RCC 7860 (cell line): ENCODE measurements around the gene FER.

Source experiments
- DNase-seq: peaks from one replicate; pipeline ENCODE4 v3.0.0-alpha.2; 2015; ENCODE audit warnings: low spot score
- FAIRE-seq: peaks from 2 replicates; lab custom pipeline; 2012; peaks lifted over from hg19 to GRCh38; lab: Jason Lieb, UNC

FER gene

GRCh38 chr5:109099081-109099480 is 351.4 kb downstream of the FER start:
- FAIRE-seq (no peak), DNase-seq (no peak)

DNA sequence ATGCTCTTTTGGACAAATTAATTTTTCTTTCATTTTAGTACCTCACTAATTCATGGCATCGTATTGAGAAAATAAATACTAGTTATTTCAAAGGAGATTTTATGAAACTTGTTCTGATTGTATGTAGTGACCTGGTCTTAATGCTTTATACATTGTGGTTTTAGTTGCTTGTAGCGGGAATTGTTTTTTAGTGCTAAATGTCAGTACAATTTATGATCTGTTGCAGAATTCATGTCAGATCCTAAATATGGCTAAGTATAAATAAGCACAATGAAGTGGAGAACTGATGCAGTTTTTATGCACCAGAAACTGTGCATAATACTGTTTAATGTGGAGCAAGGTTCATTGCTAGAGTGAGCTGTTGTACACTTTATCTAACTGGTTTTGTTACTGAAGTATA is 353.3 kb downstream of the FER start:
- DNase-seq (no peak), FAIRE-seq (no peak)

GRCh38 chr5:109102096-109102690 is 354.5 kb downstream of the FER start:
- FAIRE-seq (no peak), DNase-seq (no peak)

DNA sequence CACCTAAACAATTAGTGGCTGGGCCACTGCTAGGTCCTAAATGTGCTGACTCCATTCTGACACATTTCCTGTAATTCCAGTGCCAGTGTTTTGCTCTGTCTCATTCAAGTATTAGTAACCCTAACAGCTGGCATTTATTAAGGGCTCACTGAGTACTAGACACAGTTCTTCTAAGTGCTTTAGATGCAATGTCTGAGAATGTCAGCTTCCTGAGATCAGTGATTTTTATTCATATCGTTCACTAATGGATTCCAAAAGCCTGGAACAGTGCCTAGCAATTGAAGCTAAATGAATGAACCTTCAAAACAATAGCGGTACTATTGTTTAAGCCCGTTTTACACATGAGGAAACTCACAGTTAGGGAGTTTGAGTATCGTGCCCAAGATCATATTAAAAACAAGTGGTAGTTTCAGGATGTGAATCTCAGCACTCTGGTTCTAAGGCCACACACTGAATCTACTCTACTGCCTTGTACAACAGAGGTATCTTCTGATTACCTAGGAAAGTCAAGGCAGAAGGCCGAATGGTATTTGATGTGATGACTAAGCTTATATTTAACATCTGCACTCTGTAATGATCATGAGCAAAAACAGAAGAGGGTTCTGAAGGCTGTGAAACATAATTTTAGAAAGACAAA is 358.1 kb downstream of the FER start:
- FAIRE-seq: no peak
- DNase-seq: peak; percentile 23

- no peak for DNase-seq
- no peak for FAIRE-seq
These were observed 364.0 kb downstream of the FER start for GRCh38 chr5:109111680-109112079.

GRCh38 chr5:109113608-109114007 is 365.9 kb downstream of the FER start:
- FAIRE-seq (no peak), DNase-seq (no peak)

- FAIRE-seq: no peak
These were observed 373.5 kb downstream of the FER start for GRCh38 chr5:109121225-109121624.

DNA sequence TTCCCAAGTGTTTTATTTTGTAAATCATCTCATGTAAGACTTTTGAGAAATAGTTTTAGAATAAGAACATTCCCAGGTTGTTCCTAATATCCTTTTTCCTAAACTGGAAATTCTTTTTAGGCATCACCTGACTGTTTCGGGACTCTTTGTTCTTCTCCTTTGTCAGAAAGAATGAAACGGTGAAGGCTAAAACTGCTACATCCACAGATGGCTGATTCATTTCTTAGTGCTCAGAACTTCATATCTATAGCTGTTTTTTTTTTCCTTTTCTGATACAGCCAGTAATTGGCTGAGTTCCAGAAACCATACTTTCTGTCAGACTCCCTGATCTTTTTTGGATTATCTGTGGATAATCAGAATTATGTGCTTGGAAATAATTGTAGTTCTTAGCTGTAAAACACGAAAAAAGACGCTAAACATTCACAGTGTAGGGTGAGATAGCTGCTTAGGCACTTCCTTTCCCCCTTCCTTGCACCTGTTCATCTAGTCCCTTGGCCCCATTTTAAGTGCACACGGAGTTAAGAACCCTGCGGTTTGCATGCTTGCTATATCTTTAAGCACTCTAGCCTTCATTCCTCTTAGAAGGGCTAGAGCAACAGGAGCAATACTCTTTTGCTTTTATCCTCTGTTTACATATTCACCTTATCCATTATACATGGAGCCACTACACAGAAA is 378.2 kb downstream of the FER start:
- FAIRE-seq (no peak), DNase-seq (no peak)

More at GRCh38 chr5:109121225-109121624, 373.5 kb downstream of the FER start:
- DNase-seq: no peak

DNA sequence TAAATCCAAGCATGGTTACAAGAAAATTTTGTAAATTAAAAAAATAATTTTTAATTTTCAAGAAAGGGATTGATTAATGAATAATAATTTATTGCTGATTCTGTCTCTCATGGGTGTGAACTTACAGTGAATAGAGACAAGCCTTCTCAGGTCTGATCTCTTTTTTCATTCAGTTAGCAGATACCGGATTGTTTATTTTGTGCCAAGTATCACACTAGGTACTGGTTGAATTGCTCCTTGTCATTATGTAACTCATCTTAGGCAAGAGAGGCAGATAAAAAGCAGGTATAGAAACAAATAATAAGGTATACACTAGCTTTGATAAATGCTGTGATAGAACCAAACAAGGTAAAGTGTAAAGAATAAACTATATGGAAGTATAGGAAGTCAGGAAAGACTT is 378.8 kb downstream of the FER start:
- no peak for FAIRE-seq
- no peak for DNase-seq

- DNase-seq (no peak), FAIRE-seq (no peak)
These were observed 389.2 kb downstream of the FER start for GRCh38 chr5:109136906-109137305.

DNA sequence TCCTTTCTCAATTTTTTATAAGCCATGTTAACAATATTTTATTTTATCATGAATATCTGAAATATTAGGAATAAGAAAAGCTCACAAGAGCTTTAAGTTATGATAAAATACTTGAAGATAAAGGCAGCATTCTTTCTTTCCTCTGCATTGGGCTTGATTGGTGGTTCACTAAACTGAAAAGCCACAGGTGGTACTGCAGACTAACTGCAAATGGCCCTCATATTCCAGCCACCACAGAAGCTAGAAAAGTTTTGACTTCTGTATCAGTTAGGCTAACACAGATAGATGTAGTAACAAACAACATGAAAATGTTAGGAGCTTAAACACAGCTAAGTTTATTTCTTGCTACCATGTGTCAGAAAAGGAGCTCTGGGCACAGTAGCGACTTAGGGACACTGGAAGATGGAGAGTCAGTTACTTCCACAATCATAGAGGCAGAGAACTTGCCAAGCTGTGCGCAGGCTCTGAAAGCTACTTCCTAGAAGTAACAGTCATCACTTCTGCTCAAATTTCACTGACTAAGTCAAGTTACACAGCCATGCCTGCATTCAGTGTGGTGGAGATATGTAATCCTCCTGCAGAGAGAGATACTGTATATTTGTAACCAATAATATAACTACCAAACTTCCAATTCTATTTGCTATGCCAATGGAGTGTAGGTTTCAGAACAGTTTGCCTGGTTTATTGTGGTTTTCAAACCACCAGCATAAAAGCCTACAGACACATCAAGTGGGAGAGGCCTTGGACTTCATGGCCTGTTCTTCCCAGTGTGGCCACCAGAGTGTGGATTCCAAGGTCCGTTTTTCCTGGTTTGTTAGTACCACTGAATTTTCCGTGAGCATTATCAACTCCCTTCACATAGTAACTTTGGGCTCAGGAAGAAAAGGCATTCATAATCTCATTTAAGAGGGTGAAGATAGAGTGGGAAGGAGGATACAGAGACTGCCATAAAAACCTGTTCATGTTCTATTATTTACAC is 393.8 kb downstream of the FER start:
- FAIRE-seq (no peak), DNase-seq (no peak)

DNA sequence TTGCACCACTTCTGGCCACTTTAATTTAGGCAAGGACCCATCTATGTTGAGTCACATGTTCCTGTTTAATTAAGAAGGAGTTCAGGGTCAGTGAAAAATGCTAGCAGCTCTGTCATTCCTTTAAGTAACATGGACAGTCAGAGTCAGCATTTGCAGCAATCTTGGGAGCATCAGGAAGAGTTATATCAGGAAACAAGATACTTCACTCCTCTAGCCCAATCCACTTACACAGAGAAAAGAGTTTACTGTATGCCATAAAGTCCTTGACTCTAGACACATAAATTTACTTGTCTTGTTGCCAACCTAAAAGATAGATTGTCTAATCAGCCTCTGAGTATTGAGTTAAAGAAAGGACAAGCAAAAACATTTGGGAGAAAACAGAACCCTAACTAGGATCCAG is 395.3 kb downstream of the FER start:
- DNase-seq: no peak
- FAIRE-seq: no peak

DNA sequence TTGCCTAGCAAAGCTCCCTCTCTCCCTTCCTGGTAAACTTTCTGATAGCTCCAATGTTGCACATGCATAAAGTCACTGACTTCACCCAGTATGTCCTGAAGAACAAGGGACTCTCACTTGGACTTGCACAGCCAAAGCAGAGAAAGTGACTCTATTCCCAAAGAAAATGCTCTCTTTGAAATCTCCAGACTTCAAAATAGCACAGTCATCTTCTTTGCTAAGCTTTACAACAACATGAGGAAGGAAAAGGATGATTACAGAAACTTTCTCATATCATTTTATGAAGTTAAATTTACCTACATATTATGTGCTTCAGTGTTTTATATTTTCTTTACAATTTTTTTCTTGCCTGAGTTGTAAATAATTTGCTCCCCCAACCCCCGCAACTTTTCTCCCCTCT is 397.4 kb downstream of the FER start:
- FAIRE-seq: no peak

DNA sequence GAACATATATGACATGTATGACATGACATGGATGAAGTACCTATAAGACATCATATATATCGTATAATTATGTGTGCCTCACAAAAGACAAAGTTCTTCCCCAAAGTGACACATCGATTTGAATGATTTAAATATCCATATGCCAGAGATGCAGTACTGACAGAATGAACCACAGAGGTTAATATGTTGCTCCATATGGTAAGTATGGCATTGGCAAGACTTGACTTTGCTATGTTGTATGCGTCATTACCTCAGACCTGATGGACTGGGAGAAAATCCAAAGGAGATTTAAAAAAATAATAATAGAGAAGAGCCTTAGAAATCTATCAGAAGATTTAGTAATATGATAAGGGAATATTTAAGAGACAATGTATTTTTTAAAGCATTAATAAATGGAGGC is 398.9 kb downstream of the FER start:
- DNase-seq (no peak), FAIRE-seq (no peak)

More for the DNA sequence above, 397.4 kb downstream of the FER start:
- DNase-seq: no peak

DNA sequence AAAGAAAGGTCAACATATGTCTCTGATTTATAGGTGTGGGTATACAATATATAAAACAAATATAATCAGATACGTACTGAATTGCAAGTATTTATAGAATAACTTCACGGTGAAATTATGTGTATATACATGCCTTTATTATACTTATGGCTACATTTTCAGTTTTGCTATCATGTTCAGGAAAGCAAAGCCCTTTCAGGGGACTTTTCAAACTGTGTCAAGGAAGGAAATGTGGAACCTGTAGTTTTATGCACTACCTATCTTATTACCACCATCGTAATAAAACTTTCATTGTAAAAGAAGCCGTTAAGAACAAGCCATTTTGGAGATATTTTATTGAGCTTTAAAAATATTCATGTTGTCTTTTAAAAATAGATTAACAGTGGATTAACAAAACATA is 404.9 kb downstream of the FER start:
- DNase-seq: no peak
- no peak for FAIRE-seq

DNA sequence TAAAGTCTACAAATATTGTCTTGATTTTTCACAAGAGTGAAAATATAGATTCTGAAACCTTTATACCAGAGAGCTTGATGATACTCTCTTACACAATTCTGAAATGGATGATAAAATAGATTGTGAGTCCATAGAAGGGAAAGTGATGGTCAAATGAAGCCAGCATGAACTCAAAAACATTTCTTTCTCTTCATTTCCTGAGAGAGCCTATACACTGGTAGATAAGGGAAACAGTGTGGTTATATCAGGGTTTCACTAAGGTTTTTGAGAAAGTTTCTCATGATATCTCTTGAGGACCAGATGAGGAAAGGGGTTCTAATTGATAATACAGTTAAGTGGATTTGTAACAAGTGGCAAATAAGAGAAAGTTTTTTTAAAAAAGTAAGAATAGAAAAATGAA is 407.9 kb downstream of the FER start:
- FAIRE-seq: no peak
- DNase-seq: no peak

DNA sequence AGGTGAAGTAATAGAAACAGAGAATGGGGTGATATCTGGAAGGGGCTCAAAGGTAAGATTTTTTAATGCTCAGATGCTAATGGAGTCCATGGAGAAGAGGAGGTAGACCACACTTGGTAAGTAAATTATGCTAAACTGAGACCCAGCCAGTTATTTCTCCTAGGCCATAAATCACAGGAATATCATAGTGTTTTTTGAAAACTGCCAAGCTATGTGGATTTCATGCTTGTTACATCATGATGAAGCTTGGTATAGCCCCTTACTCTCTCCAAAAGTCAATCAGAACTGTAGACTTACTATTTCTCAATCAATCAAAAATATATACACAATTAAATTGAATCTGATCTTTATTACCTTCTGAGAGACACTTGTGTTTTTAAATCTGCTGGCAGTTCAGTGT is 409.2 kb downstream of the FER start:
- no peak for DNase-seq
- FAIRE-seq: no peak

- no peak for DNase-seq
- no peak for FAIRE-seq
These were observed 412.8 kb downstream of the FER start for GRCh38 chr5:109160468-109160867.

DNA sequence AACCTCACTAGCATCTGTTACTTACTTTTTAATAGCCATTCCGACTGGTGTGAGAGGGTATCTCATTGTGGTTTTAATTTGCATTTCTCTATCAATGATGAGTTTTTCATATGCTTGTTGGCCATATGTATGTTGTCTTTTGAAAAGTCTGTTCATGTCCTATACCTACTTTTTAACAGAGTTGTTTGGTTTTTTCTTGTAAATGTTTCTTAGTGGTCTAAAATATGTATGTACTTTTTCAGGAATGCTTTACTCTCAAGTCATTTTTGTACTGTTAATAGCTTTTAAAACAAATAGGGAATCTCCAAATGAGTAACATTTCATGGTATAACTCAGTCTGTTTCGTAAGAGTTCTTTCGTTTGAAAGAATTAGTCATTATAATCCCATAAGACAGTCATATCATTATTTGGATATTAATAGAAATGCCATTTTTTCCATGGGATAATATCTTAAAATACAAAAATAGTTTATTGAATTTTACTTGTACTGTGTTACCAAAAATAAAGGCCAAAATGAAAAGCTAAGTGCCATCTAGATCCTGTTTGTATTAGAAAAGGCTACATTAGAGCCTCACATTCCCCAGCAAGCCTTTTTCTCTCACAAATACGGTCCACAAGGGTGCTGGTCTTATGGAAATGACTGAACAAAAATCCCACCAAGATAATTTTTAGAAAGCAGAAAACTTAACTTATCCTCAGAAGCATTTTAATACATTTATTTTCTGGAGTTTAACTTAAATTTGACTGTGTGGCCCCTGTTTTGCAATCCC is 414.4 kb downstream of the FER start:
- FAIRE-seq: no peak
- DNase-seq: no peak

- FAIRE-seq (no peak), DNase-seq (no peak)
These were observed 415.6 kb downstream of the FER start for GRCh38 chr5:109163336-109163735.
